Parathyroid adenoma (tissue), 2 donors: ENCODE data around the gene GLYATL1B.
"Not testable (repeated sequence)": the region's sequence is repeated elsewhere in the genome, so short reads cannot be mapped to it uniquely, and the experiment has no call there.

ENCODE experiments used
- H2AFZ ChIP-seq: fragments of 300-600 bp; sonication (generic); one replicate; pipeline ENCODE4 v1.7.0; 2017; ENCODE audit warnings: antibody characterized with exemption, mild to moderate bottlenecking
- H3K27ac ChIP-seq: fragments of 300-600 bp; sonication (generic); one replicate; pipeline ENCODE4 v1.7.0; 2017
- H3K27me3 ChIP-seq: fragments of 300-600 bp; sonication (generic); one replicate; pipeline ENCODE4 v1.7.0; 2017; ENCODE audit warnings: low read length; ENCODE audit not compliant: control insufficient read depth, insufficient read depth
- H3K36me3 ChIP-seq: fragments of 300-600 bp; sonication (generic); one replicate; pipeline ENCODE4 v1.7.0; 2017; ENCODE audit warnings: low read length; ENCODE audit not compliant: control insufficient read depth, insufficient read depth
- H3K4me1 ChIP-seq: fragments of 300-600 bp; sonication (generic); one replicate; pipeline ENCODE4 v1.7.0; 2017; ENCODE audit warnings: control low read depth
- H3K4me2 ChIP-seq: fragments of 300-600 bp; sonication (generic); one replicate; pipeline ENCODE4 v1.7.0; 2017; ENCODE audit warnings: low read length
- H3K4me3 ChIP-seq: fragments of 300-600 bp; sonication (generic); one replicate; pipeline ENCODE4 v1.7.0; 2017; ENCODE audit warnings: low read depth, low read length
- H3K79me2 ChIP-seq: fragments of 300-600 bp; sonication (generic); one replicate; pipeline ENCODE4 v1.7.0; 2017; ENCODE audit warnings: control low read depth
- H3K9ac ChIP-seq: fragments of 300-600 bp; sonication (generic); one replicate; pipeline ENCODE4 v1.7.0; 2017; ENCODE audit warnings: mild to moderate bottlenecking
- H3K9me3 ChIP-seq: fragments of 300-600 bp; sonication (generic); one replicate; pipeline ENCODE4 v1.7.0; 2017; ENCODE audit warnings: low read length; ENCODE audit not compliant: control insufficient read depth
- CTCF ChIP-seq: fragments of 300-600 bp; sonication (generic); IDR thresholded peaks from one replicate; pipeline ENCODE4 v1.7.0; 2017; ENCODE audit warnings: antibody characterized with exemption, mild to moderate bottlenecking
- donor health status: primary hyperparathyroidism.

Gene GLYATL1B

GRCh38 chr11:59115553-59115952 is 29.4 kb downstream of the GLYATL1B start:
- Histone ChIP-seq H3K27me3 (no peaks in the 10 kb centered on the region), H3K79me2 (no peaks in the 10 kb centered on the region), H3K4me2 (no peak overlapping the region), H3K9me3 (no peaks in the 10 kb centered on the region), H2AFZ (no peak overlapping the region), H3K27ac (no peak overlapping the region), H3K36me3 (no peaks in the 10 kb centered on the region), H3K4me1 (no peaks in the 10 kb centered on the region), H3K4me3 (no peak overlapping the region), H3K9ac (no peak overlapping the region)
- no peak for TF ChIP-seq CTCF

- H3K4me1 ChIP-seq = no peaks in the 10 kb centered on the region
These were observed 31.7 kb downstream of the GLYATL1B start for GRCh38 chr11:59117774-59118173.

GRCh38 chr11:59119826-59120225 is 33.7 kb downstream of the GLYATL1B start:
- no peak overlapping the region for H2AFZ ChIP-seq
- H3K27me3 ChIP-seq = no peaks in the 10 kb centered on the region
- H3K79me2 ChIP-seq = no peaks in the 10 kb centered on the region
- H3K4me2 ChIP-seq = no peak overlapping the region
- H3K36me3 ChIP-seq = no peaks in the 10 kb centered on the region
- no peak overlapping the region for H3K9ac ChIP-seq
- no peaks in the 10 kb centered on the region for H3K4me1 ChIP-seq
- no peaks in the 10 kb centered on the region for H3K9me3 ChIP-seq
- H3K4me3 ChIP-seq = no peak overlapping the region
- H3K27ac ChIP-seq = no peak overlapping the region
- TF ChIP-seq CTCF = no peak

More at GRCh38 chr11:59117774-59118173, 31.7 kb downstream of the GLYATL1B start:
- Histone ChIP-seq H3K36me3 (no peaks in the 10 kb centered on the region), H2AFZ (no peak overlapping the region), H3K27me3 (no peaks in the 10 kb centered on the region), H3K9ac (no peak overlapping the region), H3K79me2 (no peaks in the 10 kb centered on the region), H3K4me3 (no peak overlapping the region), H3K9me3 (no peaks in the 10 kb centered on the region), H3K27ac (no peak overlapping the region), H3K4me2 (no peak overlapping the region)
- no peak for TF ChIP-seq CTCF

GRCh38 chr11:59135648-59136461 is 49.7 kb downstream of the GLYATL1B start:
- no peak overlapping the region for H3K4me2 ChIP-seq
- H3K9me3 ChIP-seq = no peaks in the 10 kb centered on the region
- no peaks in the 10 kb centered on the region for H3K79me2 ChIP-seq
- no peak overlapping the region for H3K27ac ChIP-seq
- peak; percentile 93 for TF ChIP-seq CTCF
- H3K27me3 ChIP-seq = no peaks in the 10 kb centered on the region
- H3K4me1 ChIP-seq = peaks cover 4% of the 10 kb centered on the region
- no peaks in the 10 kb centered on the region for H3K36me3 ChIP-seq
- H3K4me3 ChIP-seq = no peak overlapping the region
- peak overlapping the region; percentile 89 for H2AFZ ChIP-seq
- no peak overlapping the region for H3K9ac ChIP-seq

GRCh38 chr11:59136551-59136950 is 50.4 kb downstream of the GLYATL1B start:
- not testable (repeated sequence) for H3K36me3 ChIP-seq, H3K4me3 ChIP-seq, H3K79me2 ChIP-seq, H2AFZ ChIP-seq, H3K4me1 ChIP-seq, H3K4me2 ChIP-seq, H3K9me3 ChIP-seq, H3K9ac ChIP-seq, H3K27me3 ChIP-seq, H3K27ac ChIP-seq
